GM12873 (cell line): ENCODE results near the gene PAK4.

Experiments used
- TF ChIP-seq, protein P1 (sequence below): IDR thresholded peaks from 2 replicates; pipeline ENCODE4 v1.5.1; 2012; ENCODE audit warnings: low read depth, mild to moderate bottlenecking, moderate library complexity, low read length, control low read depth; ENCODE audit not compliant: insufficient read depth; ENCODE audit errors: missing control alignments

Gene PAK4

DNA sequence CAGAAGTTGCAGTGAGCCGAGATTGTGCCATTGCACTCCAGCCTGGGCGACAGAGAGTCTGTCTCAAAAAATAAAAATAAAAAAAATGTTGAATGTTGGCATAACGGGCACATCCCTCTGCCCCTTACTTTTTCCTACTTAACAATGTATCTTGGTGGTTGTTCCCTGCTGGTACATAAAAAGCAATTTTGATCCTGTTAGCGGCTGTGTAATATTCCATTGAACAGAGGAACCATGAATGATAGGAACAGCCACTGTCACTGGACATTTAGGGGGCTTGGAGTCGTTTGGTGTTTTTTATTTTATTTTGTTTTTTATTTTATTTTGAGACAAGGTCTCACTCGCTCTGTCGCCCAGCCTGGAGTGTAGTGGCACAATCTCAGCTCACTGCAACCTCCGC is 60.8 kb downstream of the PAK4 start:
- TF ChIP-seq, protein P1, sequence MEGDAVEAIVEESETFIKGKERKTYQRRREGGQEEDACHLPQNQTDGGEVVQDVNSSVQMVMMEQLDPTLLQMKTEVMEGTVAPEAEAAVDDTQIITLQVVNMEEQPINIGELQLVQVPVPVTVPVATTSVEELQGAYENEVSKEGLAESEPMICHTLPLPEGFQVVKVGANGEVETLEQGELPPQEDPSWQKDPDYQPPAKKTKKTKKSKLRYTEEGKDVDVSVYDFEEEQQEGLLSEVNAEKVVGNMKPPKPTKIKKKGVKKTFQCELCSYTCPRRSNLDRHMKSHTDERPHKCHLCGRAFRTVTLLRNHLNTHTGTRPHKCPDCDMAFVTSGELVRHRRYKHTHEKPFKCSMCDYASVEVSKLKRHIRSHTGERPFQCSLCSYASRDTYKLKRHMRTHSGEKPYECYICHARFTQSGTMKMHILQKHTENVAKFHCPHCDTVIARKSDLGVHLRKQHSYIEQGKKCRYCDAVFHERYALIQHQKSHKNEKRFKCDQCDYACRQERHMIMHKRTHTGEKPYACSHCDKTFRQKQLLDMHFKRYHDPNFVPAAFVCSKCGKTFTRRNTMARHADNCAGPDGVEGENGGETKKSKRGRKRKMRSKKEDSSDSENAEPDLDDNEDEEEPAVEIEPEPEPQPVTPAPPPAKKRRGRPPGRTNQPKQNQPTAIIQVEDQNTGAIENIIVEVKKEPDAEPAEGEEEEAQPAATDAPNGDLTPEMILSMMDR = no peak

DNA sequence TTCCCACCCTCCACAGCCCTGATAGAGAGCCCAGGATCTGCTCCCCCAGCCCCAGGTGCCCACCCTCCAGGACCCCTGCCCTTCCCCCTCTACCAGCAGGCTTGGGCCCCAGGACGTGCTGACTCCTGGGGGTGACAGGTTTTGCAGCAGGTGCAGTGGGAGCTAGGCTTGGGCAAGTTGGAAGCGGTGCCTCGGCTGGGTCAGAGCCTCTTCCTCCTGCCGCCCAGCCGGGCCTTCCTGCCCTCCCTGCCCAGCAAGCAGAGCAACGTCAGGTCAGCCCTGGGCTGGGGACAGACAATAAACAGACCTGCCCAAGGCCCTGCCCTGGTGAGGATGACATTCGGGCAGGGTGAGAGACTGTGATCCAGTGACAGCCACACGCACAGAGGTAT is 62.0 kb downstream of the PAK4 start:
- TF ChIP-seq, protein P1 = no peak

DNA sequence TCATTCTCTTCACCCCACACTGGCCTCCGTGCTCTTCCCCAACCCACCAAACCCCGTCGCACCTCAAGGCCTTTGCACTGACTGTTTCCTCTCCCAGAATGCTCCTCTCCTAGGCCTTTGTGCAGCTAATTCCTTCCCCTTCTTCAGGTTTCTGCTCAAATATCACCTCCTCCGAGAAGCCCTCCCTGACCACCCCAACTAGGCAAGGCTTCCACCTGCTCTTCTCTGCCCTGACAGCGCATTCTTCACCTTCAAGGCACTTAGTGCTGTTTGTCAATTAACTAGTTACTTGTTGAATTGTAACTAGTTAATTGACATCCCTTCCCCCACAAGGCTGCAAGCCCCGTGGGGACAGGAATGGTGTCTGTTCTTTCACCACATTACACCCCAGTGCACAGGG is 63.4 kb downstream of the PAK4 start:
- TF ChIP-seq, protein P1 = no peak

DNA sequence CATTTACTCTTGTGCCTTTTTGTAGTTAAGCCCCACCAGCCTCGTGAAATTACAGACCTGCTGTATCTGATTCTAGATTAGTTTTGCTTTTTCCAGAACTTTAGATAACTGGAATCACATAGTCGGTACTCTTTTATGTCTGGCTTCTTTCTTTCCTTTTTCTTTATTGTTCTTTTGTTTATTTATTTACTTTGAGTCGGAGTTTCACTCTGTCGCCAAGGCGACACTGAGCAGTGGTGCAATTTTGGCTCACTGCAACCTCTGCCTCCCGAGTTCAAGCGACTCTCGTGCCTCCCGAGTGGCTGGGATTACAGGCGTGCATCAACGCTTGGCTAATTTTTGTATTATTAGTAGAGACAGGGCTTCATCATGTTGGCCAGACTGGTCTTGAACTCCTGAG is 65.2 kb downstream of the PAK4 start:
- TF ChIP-seq, protein P1 = no peak

DNA sequence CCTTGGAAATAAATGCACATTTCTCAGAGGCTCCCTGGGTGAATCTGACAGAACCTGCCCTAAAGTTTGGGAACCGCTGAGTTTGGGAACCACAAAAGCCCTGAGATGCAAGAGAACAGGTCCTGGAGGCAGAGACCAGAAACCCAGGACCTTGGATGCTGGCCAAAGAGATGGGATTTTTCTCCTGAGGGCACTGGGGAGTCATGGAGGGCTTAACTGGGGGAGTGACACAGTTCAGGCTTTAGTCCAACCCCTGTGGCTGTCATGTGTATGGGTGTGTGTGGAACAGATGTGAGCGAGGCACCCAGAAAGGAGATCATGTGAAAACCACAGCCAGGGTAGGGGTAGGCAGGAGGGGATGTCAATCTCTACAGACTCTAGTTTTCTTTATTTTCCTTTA is 67.3 kb downstream of the PAK4 start:
- TF ChIP-seq, protein P1 = no peak

DNA sequence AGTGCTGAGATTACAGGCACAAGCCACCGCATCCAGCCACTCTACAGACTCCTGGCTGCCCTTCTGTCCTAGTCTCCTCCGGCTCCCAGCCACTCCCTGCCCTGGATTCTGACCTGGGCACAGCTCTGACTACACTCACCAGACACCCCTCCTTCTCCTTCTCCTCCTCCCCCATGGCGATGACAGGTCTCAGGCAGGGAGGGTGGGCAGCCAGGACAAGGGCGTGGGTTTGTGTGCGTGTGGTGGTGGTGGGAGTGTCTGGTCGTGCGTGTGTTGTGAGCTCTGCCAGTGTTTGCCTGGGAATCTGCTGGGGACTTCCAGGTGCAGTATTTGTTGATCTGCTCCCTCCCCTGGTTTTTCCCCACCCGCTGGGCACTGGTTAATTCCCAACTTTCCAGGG is 68.2 kb downstream of the PAK4 start:
- TF ChIP-seq, protein P1 = no peak

DNA sequence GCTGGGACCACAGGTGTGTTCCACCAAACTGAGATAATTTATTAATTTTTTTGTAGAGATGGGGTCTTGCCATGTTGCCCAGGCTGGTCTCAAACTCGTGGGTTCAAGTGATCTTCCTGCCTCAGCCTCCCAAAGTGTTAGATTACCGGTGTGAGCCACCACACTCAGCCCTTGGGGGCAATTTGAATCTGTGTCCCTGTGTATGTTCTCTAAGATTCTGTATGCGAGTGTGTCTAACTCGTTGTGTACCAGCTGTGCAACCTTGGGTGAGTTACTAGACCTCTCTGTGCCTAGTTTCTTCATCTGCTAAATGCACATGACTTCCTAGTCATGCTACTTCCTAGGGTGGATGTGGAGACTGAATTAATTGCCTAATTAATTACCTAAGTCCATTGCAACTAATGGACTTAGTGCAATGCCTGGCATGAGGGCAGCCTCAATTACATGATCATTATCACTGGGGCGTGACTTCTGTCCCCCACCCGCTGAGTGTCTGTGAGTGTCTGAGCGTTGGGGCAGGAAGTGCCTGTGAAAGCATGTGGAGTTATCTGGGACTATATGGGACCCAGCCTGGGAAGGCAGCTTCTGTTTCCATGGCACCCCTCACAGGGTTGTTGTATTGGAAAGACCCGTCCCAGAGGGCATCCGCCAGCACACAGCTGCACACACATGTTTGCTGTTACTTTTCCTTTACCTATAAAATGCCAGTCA is 69.4 kb downstream of the PAK4 start:
- TF ChIP-seq, protein P1 = no peak
